H1 (cell line): ENCODE results near the gene RNF128. TPM values are rescaled to one million over a fixed set of nuclear protein-coding genes. Genes with fewer than 3 reads are reported as not detected.

Experiments used
- CTCF ChIA-PET: fragments of 300-600 bp; sonication (Branson Sonifier 250); formaldehyde crosslinking; loops from one replicate; lab custom pipeline; 2021; ENCODE audit not compliant: partially characterized antibody; lab: Charles Lee
- POLR2A ChIA-PET: fragments of 300-600 bp; sonication (Branson Sonifier 250); formaldehyde crosslinking; loops from one replicate; lab custom pipeline; 2021; ENCODE audit warnings: inconsistent platforms; ENCODE audit not compliant: partially characterized antibody; lab: Charles Lee
- DNase-seq, 2 experiments: peaks; one replicate each; pipeline versions ENCODE4 v3.0.0 to v3.0.0-alpha.2; 2010 to 2022; ENCODE audit warnings: low spot score in 2 of 2, low read depth in 1 of 2, mixed read lengths in 1 of 2
- FAIRE-seq: peaks from 2 replicates; lab custom pipeline; 2011; peaks lifted over from hg19 to GRCh38; lab: Jason Lieb, UNC
- H2AFZ ChIP-seq: 2 replicates; pipeline ENCODE4 v1.8.1; 2012; ENCODE audit warnings: low read length, inconsistent platforms
- H2AK5ac ChIP-seq: 2 replicates; pipeline ENCODE4 v1.6.1; 2013; ENCODE audit warnings: low read depth, low read length
- H2BK120ac ChIP-seq: replicated peaks from 2 replicates; pipeline ENCODE3; 2013; ENCODE audit warnings: low read depth, low read length, inconsistent platforms
- H2BK12ac ChIP-seq: 2 replicates; pipeline ENCODE4 v1.6.1; 2013; ENCODE audit warnings: low read depth, low read length
- H2BK15ac ChIP-seq: 2 replicates; pipeline ENCODE4 v1.6.1; 2013; ENCODE audit warnings: low read length
- H2BK20ac ChIP-seq: 2 replicates; pipeline ENCODE4 v1.6.1; 2013; ENCODE audit warnings: low read length
- H2BK5ac ChIP-seq: 2 replicates; pipeline ENCODE4 v1.6.1; 2013; ENCODE audit warnings: low read depth, low read length
- H3K14ac ChIP-seq: 2 replicates; pipeline ENCODE4 v1.6.1; 2013; ENCODE audit warnings: inconsistent platforms; ENCODE audit not compliant: insufficient read length
- H3K18ac ChIP-seq: 2 replicates; pipeline ENCODE4 v1.6.1; 2013; ENCODE audit warnings: low read length; ENCODE audit errors: extremely low read depth
- H3K23ac ChIP-seq: 2 replicates; pipeline ENCODE4 v1.6.1; 2013; ENCODE audit warnings: inconsistent platforms; ENCODE audit not compliant: insufficient read length
- H3K23me2 ChIP-seq: 2 replicates; pipeline ENCODE4 v1.6.1; 2013; ENCODE audit warnings: low read depth, low read length
- H3K27ac ChIP-seq: 2 replicates; pipeline ENCODE4 v1.6.1; 2011; ENCODE audit warnings: low read depth, low read length, inconsistent platforms
- H3K27me3 ChIP-seq, 4 experiments: replicated peaks in 1 of 4; 1 replicate in 1 of 4; 2 replicates in 3 of 4; pipeline versions ENCODE4 v1.6.1 to v1.8.1; 2011 to 2013; ENCODE audit warnings: low read length in 3 of 4, mild to moderate bottlenecking in 3 of 4, inconsistent platforms in 2 of 4, mixed read lengths in 2 of 4, moderate library complexity in 1 of 4; ENCODE audit not compliant: control insufficient read depth in 3 of 4, insufficient read depth in 3 of 4; ENCODE audit errors: extremely low read depth in 1 of 4
- H3K36me3 ChIP-seq, 4 experiments: 2 replicates each; pipeline versions ENCODE4 v1.6.1 to v1.8.1; 2011 to 2013; ENCODE audit warnings: mild to moderate bottlenecking in 4 of 4, low read length in 3 of 4, moderate library complexity in 2 of 4, control low read depth in 1 of 4, inconsistent platforms in 1 of 4; ENCODE audit not compliant: insufficient read depth in 4 of 4, control insufficient read depth in 2 of 4
- H3K4ac ChIP-seq: replicated peaks from 2 replicates; pipeline ENCODE3; 2013; ENCODE audit warnings: low read length, low read depth, mixed read lengths, inconsistent platforms; ENCODE audit not compliant: insufficient read length
- H3K4me1 ChIP-seq, 4 experiments: replicated peaks in 1 of 4; 1 replicate in 1 of 4; 2 replicates in 3 of 4; pipeline versions ENCODE4 v1.6.1 to v1.8.1; 2011 to 2013; ENCODE audit warnings: low read length in 3 of 4, inconsistent platforms in 2 of 4, mixed read lengths in 1 of 4; ENCODE audit not compliant: insufficient read depth in 4 of 4, control insufficient read depth in 3 of 4
- H3K4me2 ChIP-seq, 2 experiments: 2 replicates each; pipeline versions ENCODE4 v1.6.1 to v1.8.1; 2011 to 2013; ENCODE audit warnings: low read depth in 2 of 2, low read length in 2 of 2, control low read depth in 1 of 2, inconsistent platforms in 1 of 2, mild to moderate bottlenecking in 1 of 2; ENCODE audit not compliant: insufficient read depth in 1 of 2
- H3K4me3 ChIP-seq, 4 experiments: fragments of 200-600, 300-600 bp in 1 of 4; sonication (generic), shearing (Covaris generic), sonication (Bioruptor Twin) in 1 of 4; 2 replicates each; pipeline versions ENCODE4 v1.5.1 to v1.8.1; 2011 to 2016; ENCODE audit warnings: low read length in 4 of 4, low read depth in 3 of 4, control low read depth in 2 of 4, inconsistent platforms in 2 of 4, mild to moderate bottlenecking in 2 of 4, mixed read lengths in 1 of 4, moderate library complexity in 1 of 4; ENCODE audit not compliant: insufficient read depth in 2 of 4; ENCODE audit errors: extremely low read depth in 1 of 4
- H3K56ac ChIP-seq: replicated peaks from 2 replicates; pipeline ENCODE3; 2013; ENCODE audit warnings: low read depth, mild to moderate bottlenecking, mixed read lengths, low read length, inconsistent platforms; ENCODE audit not compliant: insufficient read length
- H3K79me1 ChIP-seq: 2 replicates; pipeline ENCODE4 v1.6.1; 2013; ENCODE audit warnings: low read depth, low read length, control low read depth
- H3K79me2 ChIP-seq, 2 experiments: 2 replicates each; pipeline versions ENCODE4 v1.6.1 to v1.8.1; 2012 to 2013; ENCODE audit warnings: low read length in 2 of 2, mild to moderate bottlenecking in 2 of 2, inconsistent platforms in 1 of 2; ENCODE audit not compliant: insufficient read depth in 2 of 2, control insufficient read depth in 1 of 2
- H3K9ac ChIP-seq, 4 experiments: replicated peaks in 1 of 4; 1 replicate in 1 of 4; 2 replicates in 3 of 4; pipeline versions ENCODE4 v1.6.1 to v1.8.1; 2011 to 2013; ENCODE audit warnings: low read depth in 3 of 4, low read length in 3 of 4, control low read depth in 2 of 4, mild to moderate bottlenecking in 2 of 4, moderate library complexity in 2 of 4, inconsistent platforms in 1 of 4; ENCODE audit errors: extremely low read depth in 1 of 4
- H3K9me3 ChIP-seq, 2 experiments: 2 replicates each; pipeline versions ENCODE4 v1.6.1 to v1.8.1; 2012 to 2013; ENCODE audit warnings: mild to moderate bottlenecking in 2 of 2, moderate library complexity in 2 of 2, control low read depth in 1 of 2, inconsistent platforms in 1 of 2, low read depth in 1 of 2, low read length in 1 of 2, mixed read lengths in 1 of 2; ENCODE audit not compliant: insufficient read depth in 2 of 2
- H4K20me1 ChIP-seq, 2 experiments: replicated peaks in 1 of 2; 2 replicates each; pipeline versions ENCODE3 to v1.8.1; 2011 to 2013; ENCODE audit warnings: inconsistent platforms in 2 of 2, low read length in 2 of 2, mild to moderate bottlenecking in 1 of 2; ENCODE audit not compliant: insufficient read depth in 2 of 2, control insufficient read depth in 1 of 2
- H4K5ac ChIP-seq: 2 replicates; pipeline ENCODE4 v1.6.1; 2013; ENCODE audit warnings: low read length, low read depth, mixed read lengths, inconsistent platforms; ENCODE audit not compliant: insufficient read length
- H4K8ac ChIP-seq: 2 replicates; pipeline ENCODE4 v1.8.0; 2013; ENCODE audit warnings: mild to moderate bottlenecking, moderate library complexity, low read length, inconsistent platforms; ENCODE audit not compliant: insufficient read depth; ENCODE audit errors: extremely low read depth
- H4K91ac ChIP-seq: replicated peaks from 2 replicates; pipeline ENCODE3; 2013; ENCODE audit warnings: low read length, mixed read lengths, inconsistent platforms; ENCODE audit not compliant: insufficient read length
- CEBPB ChIP-seq: IDR thresholded peaks from 2 replicates; pipeline ENCODE4 v1.6.1; 2012; ENCODE audit warnings: low read depth, low read length
- WGBS, 2 experiments: shearing (Covaris generic) in 1 of 2; methylation state at CpG; one replicate each; pipeline versions ENCODE4 v1.1.6 to v1.1.7; 2013 to 2015; ENCODE audit warnings: low lambda C conversion rate in 2 of 2, mixed read lengths in 2 of 2, inconsistent platforms in 1 of 2, low coverage in 1 of 2, missing lambda C conversion rate in 1 of 2; ENCODE audit not compliant: insufficient replicate concordance in 2 of 2, insufficient coverage in 1 of 2, insufficient read length in 1 of 2; ENCODE audit errors: extremely low coverage in 1 of 2, missing lambda C conversion rate in 1 of 2; 5-methylcytosine and 5-hydroxymethylcytosine counted together
- polyA plus RNA-seq, 7 experiments: library from polyadenylated mRNA; depleted of rRNA in 3 of 7; stranded (reverse) in 5 of 7; unstranded in 2 of 7; fragments of >200 nt in 5 of 7; fragments of 200-250 nt in 2 of 7; gene quantifications; 1 replicate in 5 of 7; 2 replicates in 1 of 7; 4 replicates in 1 of 7; pipeline versions ENCODE4 v1.2.1 to v1.2.3, GENCODE V29; 2011 to 2013; ENCODE audit warnings: missing spikeins in 2 of 7, mixed read lengths in 2 of 7
- total RNA-seq: library from RNA; stranded (reverse); fragmentation: NEBNext Ultra II Directional; extraction: Animal tissue kit (Norgen Biotek cat#: 25700); gene quantifications from 2 replicates; pipeline ENCODE4 v1.2.1, GENCODE V29; 2021

Gene RNF128
- total and polyA plus RNA-seq, 2 of the 8 experiments (the other 6 are each of a cell fraction or from before 2014, with no cell fraction given): 0.74 to 2.0 TPM

DNA sequence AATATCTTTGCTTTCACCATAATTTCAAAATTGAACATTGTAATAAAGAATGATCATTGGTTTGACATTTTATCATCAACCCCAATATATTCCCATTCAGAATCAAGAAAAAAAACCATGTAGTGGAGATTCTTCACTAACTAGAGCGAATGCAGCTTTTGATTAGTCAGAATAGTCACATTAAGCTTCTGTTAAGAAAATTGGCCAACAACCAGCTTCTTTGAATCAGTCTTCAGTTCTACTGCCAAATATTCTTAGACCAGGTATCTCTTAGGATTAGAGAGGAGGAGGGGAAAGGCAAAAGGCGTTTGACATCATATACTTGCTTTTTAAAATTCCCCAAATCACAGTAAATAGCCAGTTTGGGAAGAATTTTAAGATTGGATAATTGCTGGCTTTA, 53.8 kb downstream of the RNF128 start:
- no peak overlapping the region for H3K27ac ChIP-seq
- H2BK15ac ChIP-seq: no peak overlapping the region
- H3K4me2 ChIP-seq: no peak overlapping the region
- H2BK5ac ChIP-seq: no peak overlapping the region
- H3K4ac ChIP-seq: no peak overlapping the region
- H3K23ac ChIP-seq: no peak overlapping the region
- no peak overlapping the region for H3K14ac ChIP-seq
- H3K56ac ChIP-seq: no peak overlapping the region
- DNase-seq (no peak), FAIRE-seq (no peak)
- POLR2A ChIA-PET: no interaction called here
- no peak overlapping the region for H2BK20ac ChIP-seq
- CTCF ChIA-PET: interaction anchor here (0.6 to 0.7 kb wide), 2 partner anchors 60 to 477 kb away, joined by 3 read pairs; no protein-coding TSS in a partner anchor
- H2AFZ ChIP-seq: no peak overlapping the region
- H3K23me2 ChIP-seq: no peaks in the 10 kb centered on the region
- H3K79me1 ChIP-seq: no peaks in the 10 kb centered on the region
- H4K20me1 ChIP-seq: no peaks in the 10 kb centered on the region
- WGBS, 2 experiments: 100% methylated on average over 2 of the region's 2 CpGs; no CpG with 5 or more reads in 1 of the 2 experiments
- no peak overlapping the region for H4K91ac ChIP-seq
- no peak overlapping the region for H3K18ac ChIP-seq
- TF ChIP-seq CEBPB: no peak
- no peak overlapping the region for H4K5ac ChIP-seq
- H3K4me1 ChIP-seq: peaks cover 0 to 12% (median 4%) of the 10 kb centered on the region in 4 experiments; a peak in 4 of 7 replicates
- H2AK5ac ChIP-seq: no peak overlapping the region
- no peaks in the 10 kb centered on the region for H3K27me3 ChIP-seq
- no peak overlapping the region for H2BK120ac ChIP-seq
- no peaks in the 10 kb centered on the region for H3K36me3 ChIP-seq
- no peak overlapping the region for H4K8ac ChIP-seq
- no peak overlapping the region for H3K9ac ChIP-seq
- no peak overlapping the region for H3K4me3 ChIP-seq
- no peaks in the 10 kb centered on the region for H3K9me3 ChIP-seq
- H3K79me2 ChIP-seq: no peaks in the 10 kb centered on the region
- no peak overlapping the region for H2BK12ac ChIP-seq
